IMR-90 (cell line): ENCODE results near the gene OR5F1. TPM values are rescaled to one million over a fixed set of nuclear protein-coding genes. Genes with fewer than 3 reads are reported as not detected.

ENCODE experiments used
- ATAC-seq: fragments of 200-7000 bp; cut with Tn5 transposase; 2 replicates; pipeline ENCODE4 v1.9.1; 2020; ENCODE audit warnings: low read depth, mild to moderate bottlenecking, moderate library complexity
- BruUV-seq: library from RNA; stranded (reverse); fragments of 400-500 nt; replicated peaks from 2 replicates; lab custom pipeline; 2021; lab: Mats Ljungman, UMichigan
- CTCF ChIA-PET: fragments of 300-600 bp; formaldehyde crosslinking; extraction: SDS; loops from one replicate; lab custom pipeline; 2021; ENCODE audit warnings: antibody characterized with exemption; lab: Yijun Ruan, JAX
- POLR2A ChIA-PET: fragments of 300-600 bp; sonication (Branson Sonifier 250); formaldehyde crosslinking; loops from one replicate; lab custom pipeline; 2022; ENCODE audit warnings: antibody characterized with exemption; ENCODE audit not compliant: unreplicated experiment; lab: Charles Lee
- DNase-seq: peaks from one replicate; pipeline ENCODE4 v3.0.0; 2013
- H2AFZ ChIP-seq: replicated peaks from 2 replicates; pipeline ENCODE3; 2013; ENCODE audit warnings: low read length, mild to moderate bottlenecking; ENCODE audit not compliant: poor library complexity
- H2AK5ac ChIP-seq: 2 replicates; pipeline ENCODE4 v1.6.1; 2013; ENCODE audit warnings: low read depth, low read length, inconsistent platforms
- H2AK9ac ChIP-seq: replicated peaks from 2 replicates; pipeline ENCODE3; 2013; ENCODE audit warnings: mild to moderate bottlenecking, low read depth, low read length, moderate library complexity; ENCODE audit not compliant: poor library complexity
- H2BK120ac ChIP-seq: 2 replicates; pipeline ENCODE4 v1.6.1; 2013; ENCODE audit warnings: low read depth, low read length, inconsistent platforms
- H2BK15ac ChIP-seq: 3 replicates; pipeline ENCODE4 v1.6.1; 2013; ENCODE audit warnings: low read depth, low read length, inconsistent platforms
- H2BK20ac ChIP-seq: 2 replicates; pipeline ENCODE4 v1.6.1; 2013; ENCODE audit warnings: low read depth, mild to moderate bottlenecking, inconsistent platforms, low read length, moderate library complexity
- H2BK5ac ChIP-seq: 2 replicates; pipeline ENCODE4 v1.6.1; 2013; ENCODE audit warnings: mild to moderate bottlenecking, low read depth, low read length, inconsistent platforms; ENCODE audit not compliant: poor library complexity, severe bottlenecking
- H3K14ac ChIP-seq: replicated peaks from 2 replicates; pipeline ENCODE4 v1.6.1; 2013; ENCODE audit warnings: low read depth, low read length, inconsistent platforms
- H3K18ac ChIP-seq: 2 replicates; pipeline ENCODE4 v1.6.1; 2013; ENCODE audit warnings: low read depth, low read length, control low read depth
- H3K23ac ChIP-seq: 2 replicates; pipeline ENCODE4 v1.6.1; 2013; ENCODE audit warnings: low read depth, low read length, inconsistent platforms
- H3K27ac ChIP-seq: 2 replicates; pipeline ENCODE4 v1.5.1; 2013; ENCODE audit warnings: mild to moderate bottlenecking, control low read depth, low read length; ENCODE audit not compliant: insufficient read depth
- H3K27me3 ChIP-seq: 2 replicates; pipeline ENCODE4 v1.6.1; 2013; ENCODE audit warnings: low read length; ENCODE audit not compliant: control insufficient read depth, insufficient read depth
- H3K36me3 ChIP-seq: 2 replicates; pipeline ENCODE4 v1.6.1; 2013; ENCODE audit warnings: low read length, mixed read lengths; ENCODE audit not compliant: control insufficient read depth, insufficient read depth
- H3K4ac ChIP-seq: 2 replicates; pipeline ENCODE4 v1.6.1; 2013; ENCODE audit warnings: low read depth, low read length, inconsistent platforms
- H3K4me1 ChIP-seq: 2 replicates; pipeline ENCODE4 v1.6.1; 2013; ENCODE audit warnings: low read length, mixed read lengths; ENCODE audit not compliant: control insufficient read depth, insufficient read depth
- H3K4me2 ChIP-seq: 2 replicates; pipeline ENCODE4 v1.6.1; 2013; ENCODE audit warnings: low read depth, mild to moderate bottlenecking, control low read depth, low read length, moderate library complexity
- H3K4me3 ChIP-seq: 2 replicates; pipeline ENCODE4 v1.5.1; 2013; ENCODE audit warnings: low read depth, mild to moderate bottlenecking, control low read depth, low read length, moderate library complexity; ENCODE audit not compliant: insufficient read depth
- H3K56ac ChIP-seq: 2 replicates; pipeline ENCODE4 v1.6.1; 2013; ENCODE audit warnings: low read length, inconsistent platforms; ENCODE audit not compliant: insufficient read depth; ENCODE audit errors: extremely low read depth
- H3K79me1 ChIP-seq, 2 experiments: 2 replicates each; pipeline ENCODE4 v1.6.1; 2013; ENCODE audit warnings: low read length in 2 of 2, inconsistent platforms in 1 of 2, low read depth in 1 of 2
- H3K9ac ChIP-seq: 2 replicates; pipeline ENCODE4 v1.6.1; 2013; ENCODE audit warnings: low read depth, low read length, control low read depth
- H3K9me1 ChIP-seq: 2 replicates; pipeline ENCODE4 v1.6.1; 2013; ENCODE audit warnings: low read length, inconsistent platforms; ENCODE audit not compliant: insufficient read depth
- H3K9me3 ChIP-seq: 2 replicates; pipeline ENCODE4 v1.6.1; 2013; ENCODE audit warnings: low read length; ENCODE audit not compliant: control insufficient read depth, insufficient read depth
- H4K20me1 ChIP-seq: 2 replicates; pipeline ENCODE4 v1.6.1; 2013; ENCODE audit warnings: low read length, inconsistent platforms; ENCODE audit not compliant: insufficient read depth
- H4K5ac ChIP-seq: 2 replicates; pipeline ENCODE4 v1.6.1; 2013; ENCODE audit warnings: mild to moderate bottlenecking, low read depth, low read length, control low read depth
- H4K8ac ChIP-seq, 2 experiments: 2 replicates each; pipeline ENCODE4 v1.6.1; 2013; ENCODE audit warnings: low read depth in 2 of 2, low read length in 2 of 2, control low read depth in 1 of 2, inconsistent platforms in 1 of 2
- H4K91ac ChIP-seq: 2 replicates; pipeline ENCODE4 v1.6.1; 2013; ENCODE audit warnings: low read depth, low read length, inconsistent platforms; ENCODE audit not compliant: insufficient read depth
- CEBPB ChIP-seq: IDR thresholded peaks from 2 replicates; pipeline ENCODE4 v1.6.1; 2012; ENCODE audit warnings: low read depth, low read length, improper control_type of control experiment
- CTCF ChIP-seq: conservative IDR thresholded peaks from 2 replicates; pipeline ENCODE4 v1.5.1; 2012; ENCODE audit warnings: mild to moderate bottlenecking, low read depth, low read length, improper control_type of control experiment
- ELK1 ChIP-seq: fragments of 150-350 bp; IDR thresholded peaks from 2 replicates; pipeline ENCODE4 v1.6.1; 2016; ENCODE audit warnings: low read depth, mild to moderate bottlenecking, low read length, moderate library complexity, borderline replicate concordance
- FOS ChIP-seq: fragments of 150-350 bp; IDR thresholded peaks from 2 replicates; pipeline ENCODE4 v1.6.1; 2016; ENCODE audit warnings: low read depth, low read length
- MAFK ChIP-seq: IDR thresholded peaks from 2 replicates; pipeline ENCODE4 v1.6.1; 2012; ENCODE audit warnings: low read depth, low read length, improper control_type of control experiment
- MAZ ChIP-seq: IDR thresholded peaks from 2 replicates; pipeline ENCODE4 v1.6.1; 2012; ENCODE audit warnings: low read depth, mild to moderate bottlenecking, low read length, improper control_type of control experiment, moderate library complexity, borderline replicate concordance
- MXI1 ChIP-seq: IDR thresholded peaks from 2 replicates; pipeline ENCODE4 v1.6.1; 2012; ENCODE audit warnings: low read depth, mild to moderate bottlenecking, low read length, moderate library complexity, borderline replicate concordance
- RFX5 ChIP-seq: IDR thresholded peaks from 2 replicates; pipeline ENCODE4 v1.8.0; 2012; ENCODE audit warnings: low read depth, mild to moderate bottlenecking, low read length, moderate library complexity
- SMC3 ChIP-seq: fragments of 150-350 bp; IDR thresholded peaks from 2 replicates; pipeline ENCODE4 v1.6.1; 2016; ENCODE audit warnings: low read depth, mild to moderate bottlenecking, antibody characterized with exemption, low read length, moderate library complexity
- USF2 ChIP-seq: fragments of 150-350 bp; IDR thresholded peaks from 2 replicates; pipeline ENCODE4 v1.6.1; 2017; ENCODE audit warnings: mild to moderate bottlenecking, antibody characterized with exemption, low read length, low read depth
- WGBS, 2 experiments: methylation state at CpG; one replicate each; pipeline versions ENCODE4 v1.1.5 to v1.1.7; 2013; ENCODE audit warnings: missing lambda C conversion rate in 2 of 2; ENCODE audit not compliant: insufficient read length in 1 of 2; ENCODE audit errors: extremely low coverage in 2 of 2; 5-methylcytosine and 5-hydroxymethylcytosine counted together
- dilution Hi-C: fragments of 300-500 bp; cut with HindIII; formaldehyde crosslinking; loops from one replicate; pipeline ENCODE4 v1.14.3; 2018; ENCODE audit warnings: low sequenced_read_pairs; ENCODE audit not compliant: unreplicated experiment
- in situ Hi-C: fragments of 300-500 bp; cut with MboI; formaldehyde crosslinking; loops from 3 replicates; pipeline ENCODE4 v1.14.3; 2019; ENCODE audit warnings: low sequenced_read_pairs, inconsistent platforms, mixed read lengths
- intact Hi-C: fragments of 100-400 bp; cut with micrococcal nuclease; formaldehyde crosslinking; loops from 2 replicates; pipeline ENCODE4 v1.10.0; 2022
- polyA plus RNA-seq, 3 experiments: library from polyadenylated mRNA; depleted of rRNA; stranded (reverse); fragments of >200 nt; gene quantifications; 2 replicates each; pipeline ENCODE4 v1.2.3, GENCODE V29; 2012; ENCODE audit warnings: low replicate concordance in 1 of 3
- total RNA-seq: library from RNA; depleted of rRNA; stranded (reverse); fragments of >200 nt; gene quantifications from 2 replicates; pipeline ENCODE4 v1.2.3, GENCODE V29; 2012

OR5F1 gene
- total and polyA plus RNA-seq, 2 of the 4 experiments (the other 2 are of a cell fraction) = not detected

DNA sequence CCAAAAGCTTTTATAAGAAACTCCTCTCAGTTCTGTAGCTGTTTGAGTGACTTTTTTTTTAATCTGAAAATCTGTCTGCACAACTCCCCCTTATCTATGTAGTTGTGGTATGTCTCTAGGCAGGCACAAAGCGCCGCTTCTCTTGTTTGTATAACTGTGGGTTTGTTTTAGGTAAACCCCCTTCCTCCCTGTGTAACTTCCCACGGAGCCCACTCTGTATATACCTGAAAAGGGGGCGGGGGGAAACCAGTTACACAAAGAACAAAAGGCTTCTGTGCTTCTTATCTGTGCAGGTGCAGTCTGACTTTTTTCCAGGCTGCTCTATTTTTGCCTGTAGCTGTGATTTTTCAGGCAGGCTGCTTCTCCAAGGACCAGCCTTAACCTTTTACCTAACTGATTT lies 37.9 kb downstream of the OR5F1 start:
- Histone ChIP-seq H3K14ac (no peak overlapping the region), H3K27ac (no peak overlapping the region), H3K4ac (no peak overlapping the region), H2BK5ac (no peak overlapping the region), H2BK20ac (no peak overlapping the region), H2AK5ac (no peak overlapping the region), H3K36me3 (no peaks in the 10 kb centered on the region), H3K9me1 (no peaks in the 10 kb centered on the region), H2AFZ (no peak overlapping the region), H3K23ac (no peak overlapping the region), H3K27me3 (no peaks in the 10 kb centered on the region), H2AK9ac (no peak overlapping the region), H3K18ac (no peak overlapping the region), H3K4me1 (no peaks in the 10 kb centered on the region), H3K9me3 (peaks cover 4% of the 10 kb centered on the region; the same call in 1 of the 2 replicates), H4K5ac (no peak overlapping the region), H2BK15ac (no peak overlapping the region), H4K8ac (no peak overlapping the region), H4K20me1 (no peaks in the 10 kb centered on the region), H3K9ac (no peak overlapping the region), H3K79me1 (no peaks in the 10 kb centered on the region), H2BK120ac (no peak overlapping the region), H3K56ac (no peak overlapping the region), H4K91ac (no peak overlapping the region), H3K4me2 (no peak overlapping the region), H3K4me3 (no peak overlapping the region)
- no peak for TF ChIP-seq ELK1
- TF ChIP-seq MAZ = no peak
- no peak for TF ChIP-seq MAFK
- TF ChIP-seq SMC3 = no peak
- no peak for TF ChIP-seq CEBPB
- TF ChIP-seq MXI1 = no peak
- no peak for TF ChIP-seq RFX5
- TF ChIP-seq CTCF = no peak
- no peak for TF ChIP-seq USF2
- TF ChIP-seq FOS = no peak
- dilution Hi-C loops (no loop called here), in situ Hi-C loops (no loop called here), intact Hi-C loops (no loop called here)
- no peak for DNase-seq
- no peak for ATAC-seq
- no CpG with 5 or more reads among the region's 4 CpGs for WGBS, 2 experiments
- ChIA-PET POLR2A (no interaction called here), CTCF (no interaction called here)
- BruUV-seq = no TSS peak
